Tibial nerve (tissue), 4 donors: ENCODE data around the gene RELCH. TPM values are rescaled to one million over a fixed set of nuclear protein-coding genes. Genes with fewer than 3 reads are reported as not detected.

Source experiments
- DNase-seq, 2 donors: peaks; one replicate each; pipeline ENCODE4 v3.0.0-alpha.2; 2019; ENCODE audit warnings: low spot score in 2 of 2
- H3K27ac ChIP-seq, 4 donors: fragments of 200-600 bp; sonication (generic) in 3 of 4; one replicate each; pipeline ENCODE4 v1.5.1; 2017 to 2019; ENCODE audit warnings: mild to moderate bottlenecking in 1 of 4
- H3K27me3 ChIP-seq, 2 donors: fragments of 200-600 bp; sonication (generic) in 1 of 2; one replicate each; pipeline versions ENCODE4 v1.5.1 to v1.6.0; 2017 to 2019
- H3K36me3 ChIP-seq, 3 donors: fragments of 200-600 bp; sonication (generic); one replicate each; pipeline ENCODE4 v1.5.1; 2018 to 2019
- H3K4me1 ChIP-seq, 4 donors: fragments of 200-600 bp; sonication (generic) in 3 of 4; one replicate each; pipeline ENCODE4 v1.5.1; 2017 to 2019
- H3K4me3 ChIP-seq, 4 donors: fragments of 200-600 bp; sonication (generic) in 3 of 4; one replicate each; pipeline ENCODE4 v1.5.1; 2017 to 2019; ENCODE audit warnings: mild to moderate bottlenecking in 1 of 4, moderate library complexity in 1 of 4
- H3K9me3 ChIP-seq, 4 donors: fragments of 200-600 bp; sonication (generic) in 3 of 4; one replicate each; pipeline ENCODE4 v1.5.1; 2017 to 2019
- CTCF ChIP-seq, 5 experiments: fragments of 200-600 bp in 3 of 5; fragments of 450-650 bp in 2 of 5; sonication (generic) in 3 of 5; IDR thresholded peaks; one replicate each; pipeline ENCODE4 v1.5.1; 2016 to 2019; ENCODE audit warnings: antibody characterized with exemption in 5 of 5, mild to moderate bottlenecking in 3 of 5, moderate library complexity in 2 of 5
- EP300 ChIP-seq, 2 donors: sonication (generic); formaldehyde crosslinking; IDR thresholded peaks; one replicate each; pipeline ENCODE4 v1.6.1; 2017; ENCODE audit warnings: antibody characterized with exemption in 2 of 2, mild to moderate bottlenecking in 1 of 2
- POLR2A ChIP-seq, 2 donors: fragments of 450-650 bp; IDR thresholded peaks; one replicate each; pipeline ENCODE4 v1.6.1; 2017; ENCODE audit warnings: antibody characterized with exemption in 2 of 2, mild to moderate bottlenecking in 2 of 2, moderate library complexity in 2 of 2
- WGBS, 2 donors: methylation state at CpG; one replicate each; pipeline ENCODE4 v1.1.5; 2018; 5-methylcytosine and 5-hydroxymethylcytosine counted together
- total RNA-seq, 4 donors: library from RNA; depleted of rRNA; stranded (reverse); fragments of >200 nt; gene quantifications; one replicate each; pipeline ENCODE4 v1.1.0, GENCODE V29; 2016

Gene RELCH
- total RNA-seq, 4 donors from 2014 or later, result 25.8 to 54.6 (median 34.0) TPM

DNA sequence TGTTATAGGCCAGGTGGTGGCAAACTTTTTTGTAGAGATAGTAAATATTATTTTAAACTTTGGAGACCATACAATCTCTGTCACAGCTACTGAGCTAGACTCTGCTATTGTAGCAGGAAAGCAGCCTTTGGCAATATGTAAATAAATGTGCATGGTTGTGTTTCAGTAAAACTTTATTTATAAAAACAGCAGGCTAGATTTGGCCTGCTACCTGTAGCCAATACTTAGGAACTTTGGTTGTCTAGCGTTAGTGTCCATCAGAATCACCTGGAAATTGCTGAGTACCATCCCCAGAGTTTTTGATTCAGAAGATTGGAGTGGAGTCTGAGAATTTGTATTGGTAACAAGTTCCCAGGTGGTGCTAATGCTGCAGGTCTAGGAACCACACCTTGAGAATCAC, 114.3 kb downstream of the RELCH start:
- no peak for TF ChIP-seq CTCF (IDR thresholded peaks at IDR 0.05)
- TF ChIP-seq EP300 (IDR thresholded peaks at IDR 0.05), result no peak
- TF ChIP-seq POLR2A (IDR thresholded peaks at IDR 0.05), result no peak
- no peak for DNase-seq
- Histone ChIP-seq H3K9me3 (no peaks in the 10 kb centered on the region), H3K4me1 (no peaks in the 10 kb centered on the region), H3K36me3 (peaks cover 2 to 80% (median 12%) of the 10 kb centered on the region in 3 donors), H3K27me3 (no peaks in the 10 kb centered on the region), H3K4me3 (no peak overlapping the region), H3K27ac (no peak overlapping the region)
- 91 to 93% methylated on average over 1 of the region's 1 CpG for WGBS, 2 donors

- H3K9me3 ChIP-seq, result no peaks in the 10 kb centered on the region
- H3K27me3 ChIP-seq, result no peaks in the 10 kb centered on the region
- peaks cover 0 to 31% (median 0%) of the 10 kb centered on the region in 3 donors for H3K36me3 ChIP-seq
- H3K4me1 ChIP-seq, result no peaks in the 10 kb centered on the region
- no peak overlapping the region for H3K27ac ChIP-seq
- TF ChIP-seq CTCF (IDR thresholded peaks at IDR 0.05), result no peak
- H3K4me3 ChIP-seq, result no peak overlapping the region
- 83 to 93% methylated on average over 1 of the region's 1 CpG for WGBS, 2 donors
- no peak for DNase-seq
Measured at GRCh38 chr18:62312851-62313250, 125.8 kb downstream of the RELCH start.

DNA sequence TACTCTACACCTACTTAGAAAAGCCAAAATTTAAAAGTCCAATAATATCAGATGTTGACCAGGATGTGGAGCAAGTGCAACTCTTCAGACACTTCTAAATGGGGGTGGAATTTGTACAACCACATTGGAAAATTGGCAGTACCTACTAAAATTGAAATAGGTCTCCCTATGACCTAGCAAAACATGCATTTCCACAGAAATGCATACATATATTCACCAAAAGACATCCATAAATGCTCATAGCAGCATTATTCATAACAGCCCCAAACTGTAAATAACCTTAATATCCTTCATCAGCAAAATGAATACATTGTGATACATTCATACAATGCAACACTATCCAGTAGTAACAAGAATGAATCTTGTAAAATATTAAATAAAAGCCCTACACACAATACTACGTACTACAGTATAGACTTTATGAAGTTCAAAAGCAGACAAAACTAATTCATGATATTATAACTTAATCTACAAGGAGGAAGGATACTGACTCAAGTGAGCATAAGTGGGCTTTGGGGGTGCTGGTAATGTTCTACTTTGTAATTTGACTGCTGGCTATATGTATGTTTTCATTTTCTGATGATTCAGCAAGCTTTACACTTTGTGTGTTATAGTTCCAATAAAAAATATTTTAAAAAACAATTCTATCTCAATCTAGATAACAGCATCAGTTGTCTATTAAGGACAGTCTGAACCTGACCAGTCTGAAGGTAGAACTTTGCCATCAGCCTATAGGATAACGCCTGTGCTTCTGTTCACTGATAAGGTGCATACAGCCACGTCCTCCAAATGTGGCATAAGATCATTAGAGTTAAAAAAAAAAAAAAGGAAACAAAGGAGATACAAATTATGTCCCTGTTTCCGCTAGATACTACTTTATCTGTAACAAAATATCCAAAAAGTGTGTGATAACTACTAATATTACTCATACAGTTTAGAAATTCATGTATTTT, 131.4 kb downstream of the RELCH start:
- DNase-seq, result no peak
- 70 to 79% methylated on average over 4 of the region's 4 CpGs for WGBS, 2 donors
- TF ChIP-seq EP300 (IDR thresholded peaks at IDR 0.05) (no peak), CTCF (IDR thresholded peaks at IDR 0.05) (no peak), POLR2A (IDR thresholded peaks at IDR 0.05) (no peak)
- Histone ChIP-seq H3K27ac (no peak overlapping the region), H3K4me3 (no peak overlapping the region), H3K27me3 (peaks cover 0 to under 1% of the 10 kb centered on the region in 2 donors), H3K9me3 (no peaks in the 10 kb centered on the region), H3K36me3 (no peaks in the 10 kb centered on the region), H3K4me1 (no peaks in the 10 kb centered on the region)

DNA sequence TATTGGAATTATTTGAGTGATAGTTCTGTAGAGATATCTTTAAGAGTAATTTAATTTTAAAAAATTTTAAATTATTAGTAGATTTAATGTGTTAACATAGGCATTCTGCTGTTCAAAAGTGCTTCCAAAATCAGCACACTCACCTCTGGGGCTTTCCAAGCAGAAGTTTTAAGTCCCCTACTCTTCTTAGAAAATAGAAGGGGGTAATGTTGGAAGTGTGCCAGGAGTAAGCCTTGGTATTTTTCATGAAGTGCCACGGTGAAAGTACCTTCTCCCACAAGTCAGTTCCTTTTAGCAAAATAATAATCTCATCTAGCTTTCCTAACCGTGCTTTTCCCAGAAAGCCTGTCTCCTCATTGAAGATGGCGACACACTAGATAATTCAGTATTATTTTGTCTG, 134.1 kb downstream of the RELCH start:
- Histone ChIP-seq H3K36me3 (no peaks in the 10 kb centered on the region), H3K27me3 (peaks cover 0 to 23% of the 10 kb centered on the region in 2 donors), H3K4me3 (no peak overlapping the region), H3K9me3 (no peaks in the 10 kb centered on the region), H3K4me1 (peaks cover 0 to 17% (median 8%) of the 10 kb centered on the region in 4 donors), H3K27ac (no peak overlapping the region)
- no peak for DNase-seq
- no peak for TF ChIP-seq EP300 (IDR thresholded peaks at IDR 0.05)
- no peak for TF ChIP-seq CTCF (IDR thresholded peaks at IDR 0.05)
- no peak for TF ChIP-seq POLR2A (IDR thresholded peaks at IDR 0.05)
- WGBS, 2 donors, result 52 to 57% methylated on average over 3 of the region's 3 CpGs

DNA sequence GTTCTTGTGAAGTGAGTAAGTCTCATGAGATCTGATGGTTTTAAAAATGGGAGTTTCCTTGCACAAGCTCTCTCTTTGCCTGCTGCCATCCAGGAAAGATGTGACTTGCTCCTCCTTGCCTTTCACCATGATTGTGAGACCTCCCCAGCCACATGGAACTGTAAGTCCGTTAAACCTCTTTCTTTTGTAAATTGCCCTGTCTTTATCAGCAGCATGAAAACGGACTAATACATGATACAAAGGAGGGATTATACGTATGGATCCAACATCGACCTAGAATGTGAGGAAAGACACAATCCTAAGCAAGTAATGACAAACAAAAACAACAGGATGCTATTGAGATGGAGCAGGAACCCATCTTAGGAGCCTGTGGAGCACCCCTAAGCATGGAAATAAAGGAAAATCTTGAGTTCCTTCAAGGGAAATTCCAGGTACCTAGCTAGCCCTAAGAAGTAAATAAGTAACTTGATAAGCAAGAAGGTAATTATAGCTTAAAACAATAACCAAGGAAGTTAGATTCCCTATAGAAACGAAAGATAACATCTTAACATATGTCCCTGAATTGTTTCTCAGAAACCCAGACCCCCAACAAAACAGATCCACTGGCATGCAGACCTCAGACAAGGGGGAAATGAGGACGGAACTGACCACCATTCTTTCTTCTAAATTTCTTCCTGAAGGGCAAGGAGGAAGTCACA, 136.6 kb downstream of the RELCH start:
- no peak for DNase-seq
- H3K27me3 ChIP-seq, result peaks cover 2 to 46% of the 10 kb centered on the region in 2 donors
- no peak overlapping the region for H3K4me3 ChIP-seq
- H3K27ac ChIP-seq, result no peak overlapping the region
- H3K4me1 ChIP-seq, result peaks cover 0 to 30% (median 8%) of the 10 kb centered on the region in 4 donors
- no peaks in the 10 kb centered on the region for H3K9me3 ChIP-seq
- 24 to 33% methylated on average over 6 of the region's 6 CpGs for WGBS, 2 donors
- TF ChIP-seq POLR2A (IDR thresholded peaks at IDR 0.05) (no peak), CTCF (IDR thresholded peaks at IDR 0.05) (no peak), EP300 (IDR thresholded peaks at IDR 0.05) (no peak)
- H3K36me3 ChIP-seq, result no peaks in the 10 kb centered on the region
